DMS79 treated with DMSO at 0.1 percent for 48 hours (cell line): ENCODE results near the gene BIN1.

Experiments used
- DNase-seq: peaks from one replicate; lab custom pipeline; 2025; lab: John Stamatoyannopoulos, UW

The BIN1 gene, protein sequence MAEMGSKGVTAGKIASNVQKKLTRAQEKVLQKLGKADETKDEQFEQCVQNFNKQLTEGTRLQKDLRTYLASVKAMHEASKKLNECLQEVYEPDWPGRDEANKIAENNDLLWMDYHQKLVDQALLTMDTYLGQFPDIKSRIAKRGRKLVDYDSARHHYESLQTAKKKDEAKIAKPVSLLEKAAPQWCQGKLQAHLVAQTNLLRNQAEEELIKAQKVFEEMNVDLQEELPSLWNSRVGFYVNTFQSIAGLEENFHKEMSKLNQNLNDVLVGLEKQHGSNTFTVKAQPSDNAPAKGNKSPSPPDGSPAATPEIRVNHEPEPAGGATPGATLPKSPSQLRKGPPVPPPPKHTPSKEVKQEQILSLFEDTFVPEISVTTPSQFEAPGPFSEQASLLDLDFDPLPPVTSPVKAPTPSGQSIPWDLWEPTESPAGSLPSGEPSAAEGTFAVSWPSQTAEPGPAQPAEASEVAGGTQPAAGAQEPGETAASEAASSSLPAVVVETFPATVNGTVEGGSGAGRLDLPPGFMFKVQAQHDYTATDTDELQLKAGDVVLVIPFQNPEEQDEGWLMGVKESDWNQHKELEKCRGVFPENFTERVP

DNA sequence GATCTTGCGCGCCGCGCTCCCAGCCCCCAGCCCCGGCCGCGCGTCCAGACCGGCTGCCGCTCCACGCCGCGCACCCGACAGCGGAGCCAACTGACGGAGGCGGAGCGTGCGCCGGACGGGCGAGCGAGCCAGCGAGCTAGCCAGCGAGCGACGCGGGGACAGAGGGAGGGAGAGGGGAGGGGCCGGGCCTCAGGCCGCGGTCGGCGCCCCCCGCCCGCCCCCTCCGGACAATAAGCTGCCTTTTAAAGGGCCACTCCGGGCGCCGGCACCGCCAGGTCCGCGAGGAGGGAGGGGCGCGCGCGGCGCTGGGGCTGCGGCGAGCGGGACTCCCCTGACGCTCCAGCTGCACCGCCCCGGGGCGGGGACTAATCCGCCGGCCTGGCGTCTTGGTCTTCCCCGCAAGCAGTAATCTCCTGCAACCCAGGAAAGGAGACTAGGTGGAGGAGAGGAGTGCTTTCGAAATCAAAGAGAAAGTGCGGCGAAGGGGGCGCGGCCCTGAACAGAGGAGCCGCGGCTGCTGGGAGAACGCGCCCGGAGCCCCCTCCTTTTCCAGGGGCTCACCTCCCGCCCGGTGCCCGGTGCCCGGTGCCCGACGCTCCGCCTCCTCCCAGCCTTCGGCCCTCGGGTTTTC is at the start of gene BIN1:
BIN1 (minus strand) TSS at position 164 of the 631 bp plus-strand sequence. CDS start 211 bp downstream, outside the sequence.
- DNase-seq = peak; percentile 56

DNA sequence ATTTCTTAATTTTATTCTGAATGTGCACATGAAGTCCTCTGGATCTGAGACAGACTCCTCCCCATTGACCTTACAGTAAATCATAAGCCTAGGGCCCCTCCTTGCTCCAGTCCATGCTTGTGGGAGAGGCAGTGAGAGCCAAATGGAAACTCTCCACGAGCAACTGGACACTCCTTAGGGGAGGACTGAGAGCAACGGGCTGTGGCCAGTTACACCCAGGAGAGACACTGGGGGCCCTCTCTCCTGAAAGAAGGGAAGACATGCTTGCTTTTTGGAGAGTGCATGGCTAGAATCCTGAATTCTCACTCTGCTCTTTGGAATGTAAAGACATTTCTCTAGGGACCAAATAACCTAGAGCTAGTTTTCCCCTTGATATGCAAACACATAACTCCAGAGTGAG is 49.0 kb upstream of the BIN1 start:
- DNase-seq = no peak

DNA sequence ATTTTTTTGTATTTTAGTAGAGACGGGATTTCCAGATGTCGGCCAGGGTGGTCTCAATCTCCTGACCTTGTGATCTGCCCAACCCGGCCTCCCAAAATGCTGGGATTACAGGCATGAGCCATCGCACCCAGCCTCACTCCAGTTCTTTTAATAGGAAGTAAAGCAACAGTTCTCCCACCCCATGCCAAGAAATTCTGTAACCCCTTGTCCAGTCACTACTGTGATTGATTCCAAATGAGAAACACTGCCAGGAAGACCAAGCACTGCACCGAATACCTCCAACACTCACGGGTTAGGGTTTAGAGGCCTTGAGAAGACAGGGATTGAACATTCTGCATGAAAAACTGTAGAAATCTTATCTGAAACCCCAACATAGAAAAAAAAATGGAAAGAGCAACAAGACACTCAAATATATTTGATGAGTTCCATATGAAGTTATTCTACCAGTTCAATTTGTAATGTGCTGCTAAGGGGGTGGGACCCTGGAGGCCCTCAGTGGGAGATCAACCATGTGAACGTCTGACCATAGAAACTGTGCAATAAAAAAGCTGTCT is 48.2 kb upstream of the BIN1 start:
- DNase-seq = no peak

GRCh38 chr2:127154396-127154795 is 47.4 kb upstream of the BIN1 start:
- no peak for DNase-seq

GRCh38 chr2:127153691-127154158 is 46.8 kb upstream of the BIN1 start:
- no peak for DNase-seq

GRCh38 chr2:127150996-127151395 is 44.0 kb upstream of the BIN1 start:
- no peak for DNase-seq

DNA sequence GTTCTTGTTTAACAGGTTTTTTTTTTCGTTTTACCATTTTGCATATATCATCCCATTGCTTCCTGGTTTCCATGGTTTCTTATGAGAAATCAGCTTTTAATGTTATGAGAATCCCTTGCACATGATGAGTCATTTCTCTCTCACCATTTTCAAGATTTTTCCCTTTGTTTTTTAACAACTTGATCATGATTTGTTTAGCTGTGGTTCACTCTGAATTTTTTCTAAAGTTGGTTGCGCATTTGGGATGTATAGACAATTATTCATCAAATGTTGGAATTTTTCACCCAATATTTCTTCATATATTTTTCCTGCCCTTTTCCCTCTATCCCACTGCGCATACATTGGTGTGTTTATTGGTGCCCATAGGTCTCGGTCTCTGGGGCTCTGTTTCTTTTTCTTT is 42.4 kb upstream of the BIN1 start:
- no peak for DNase-seq

GRCh38 chr2:127146820-127147502 is 40.0 kb upstream of the BIN1 start:
- no peak for DNase-seq

GRCh38 chr2:127146071-127146725 is 39.2 kb upstream of the BIN1 start:
- no peak for DNase-seq

- no peak for DNase-seq
Measured at GRCh38 chr2:127145280-127145895, 38.4 kb upstream of the BIN1 start.

DNA sequence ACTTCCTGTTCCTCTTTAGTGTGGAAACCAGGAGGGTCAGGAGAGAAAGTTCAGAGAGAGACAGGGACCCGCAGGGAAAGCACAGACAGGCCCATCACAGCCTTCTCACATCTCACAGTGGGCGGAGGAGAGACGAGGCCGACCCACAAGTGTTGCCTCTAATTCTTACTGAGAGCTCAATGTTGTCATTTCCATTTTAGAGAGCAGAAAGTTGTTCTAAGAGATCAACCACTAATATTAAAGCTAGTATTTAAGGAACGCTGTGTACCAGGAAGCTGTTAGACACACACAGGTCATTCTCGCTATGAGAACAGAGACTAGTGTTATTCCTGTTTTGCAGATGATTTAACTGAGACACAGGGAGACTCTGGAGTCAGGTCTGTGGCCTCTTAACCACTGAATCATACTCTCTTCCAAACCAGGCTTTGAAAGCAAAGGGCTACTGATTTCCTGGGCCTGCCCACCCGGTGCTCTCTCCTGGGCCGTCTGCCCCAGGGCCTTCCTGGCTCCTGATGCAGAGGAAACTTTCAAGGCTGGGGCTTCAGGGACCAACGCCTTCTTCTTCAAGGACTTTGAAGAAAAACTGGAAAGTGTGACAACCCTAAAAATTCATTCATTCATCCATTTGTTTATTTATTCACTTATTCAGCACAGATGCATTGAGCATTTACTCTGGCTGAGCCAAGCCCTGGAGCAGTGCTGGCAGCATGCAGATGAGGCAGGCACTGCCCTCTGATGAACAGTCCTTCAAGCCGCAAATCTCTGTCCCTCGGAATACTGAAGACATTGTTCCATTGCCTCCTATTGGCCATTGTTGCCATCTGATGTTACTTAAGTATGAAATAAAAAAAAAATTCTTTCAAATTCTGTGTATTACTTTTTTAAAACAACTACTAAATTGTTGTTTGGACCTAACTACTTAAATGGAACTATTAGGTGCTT is 37.2 kb upstream of the BIN1 start:
- no peak for DNase-seq

- no peak for DNase-seq
Measured at GRCh38 chr2:127142663-127143630, 36.0 kb upstream of the BIN1 start.

- DNase-seq = no peak
Measured at GRCh38 chr2:127140538-127140937, 33.6 kb upstream of the BIN1 start.

GRCh38 chr2:127139766-127140165 is 32.8 kb upstream of the BIN1 start:
- no peak for DNase-seq

GRCh38 chr2:127138281-127138680 is 31.3 kb upstream of the BIN1 start:
- no peak for DNase-seq

DNA sequence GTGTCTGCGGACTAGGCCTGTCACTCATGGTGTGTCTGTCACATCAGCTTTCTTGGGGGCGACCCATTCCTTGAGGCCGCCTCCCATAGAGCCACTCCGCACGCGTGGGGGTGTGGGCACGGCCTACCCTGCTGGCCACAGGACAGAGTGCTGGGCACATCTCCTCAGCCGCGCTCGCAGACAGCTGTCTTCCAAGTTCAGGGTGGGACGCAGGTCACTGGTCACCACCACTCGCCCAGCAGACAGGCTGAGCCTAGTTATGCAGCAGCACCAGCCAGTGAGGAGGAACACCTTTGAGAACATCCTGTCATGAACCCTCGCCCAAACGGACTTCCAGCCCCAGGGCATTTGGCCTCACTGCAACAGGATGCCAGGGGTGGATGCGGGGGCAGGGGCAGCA is 30.8 kb upstream of the BIN1 start:
- DNase-seq = no peak

GRCh38 chr2:127137225-127137624 is 30.3 kb upstream of the BIN1 start:
- DNase-seq = no peak
